Activated T-cell treated with anti-CD3 and anti-CD28 coated beads, Interleukin-2, amount 50 U/mL, for 24 hours (primary cell): ENCODE data around the gene KLHDC8A.
"Not testable (repeated sequence)": the region's sequence is repeated elsewhere in the genome, so short reads cannot be mapped to it uniquely, and the experiment has no call there.

Source experiments
- DNase-seq: peaks from one replicate; pipeline ENCODE4 v3.0.0-alpha.2; 2020
- H3K27ac Mint-ChIP-seq: 2 replicates; pipeline ENCODE4 v1.8.0; 2020; ENCODE audit warnings: mild to moderate bottlenecking, mixed read lengths
- H3K27me3 Mint-ChIP-seq: 2 replicates; pipeline ENCODE4 v1.8.0; 2020; ENCODE audit warnings: mixed read lengths
- H3K36me3 Mint-ChIP-seq: 2 replicates; pipeline ENCODE4 v1.8.0; 2020; ENCODE audit warnings: low read depth, mixed read lengths
- H3K4me1 Mint-ChIP-seq: 2 replicates; pipeline ENCODE4 v1.8.0; 2020; ENCODE audit warnings: low read depth, mixed read lengths
- H3K4me3 Mint-ChIP-seq: 2 replicates; pipeline ENCODE4 v1.8.0; 2020; ENCODE audit warnings: mild to moderate bottlenecking, moderate library complexity, mixed read lengths
- H3K9me3 Mint-ChIP-seq: 2 replicates; pipeline ENCODE4 v1.8.0; 2020; ENCODE audit warnings: mixed read lengths

Gene KLHDC8A

GRCh38 chr1:205356440-205357139 is at the start of gene KLHDC8A:
Gene KLHDC8A, minus strand, starts transcription at chr1:205356922. Its CDS starts 13,318 bp downstream, at chr1:205343604.
- Mint-ChIP-seq H3K27ac (no peak within 1 kb of the TSS), H3K4me1 (no peaks in the 10 kb centered on the region), H3K4me3 (no peak within 1 kb of the TSS), H3K36me3 (no peaks in the 10 kb centered on the region), H3K27me3 (peaks cover 12% of the 10 kb centered on the region), H3K9me3 (no peaks in the 10 kb centered on the region)
- no peak for DNase-seq

- DNase-seq, H3K27me3 Mint-ChIP-seq, H3K27ac Mint-ChIP-seq, H3K36me3 Mint-ChIP-seq, H3K4me3 Mint-ChIP-seq, H3K9me3 Mint-ChIP-seq: not testable (repeated sequence)
- peaks cover 11% of the 10 kb centered on the region for H3K4me1 Mint-ChIP-seq
Measured at GRCh38 chr1:205406252-205406651, 49.5 kb upstream of the KLHDC8A start.

GRCh38 chr1:205404484-205404883 is 47.8 kb upstream of the KLHDC8A start:
- H3K4me3 Mint-ChIP-seq, DNase-seq, H3K27ac Mint-ChIP-seq, H3K36me3 Mint-ChIP-seq, H3K9me3 Mint-ChIP-seq, H3K27me3 Mint-ChIP-seq: not testable (repeated sequence)
- H3K4me1 Mint-ChIP-seq: peaks cover 11% of the 10 kb centered on the region

GRCh38 chr1:205398586-205398985 is 41.9 kb upstream of the KLHDC8A start:
- Mint-ChIP-seq H3K4me3 (no peak overlapping the region), H3K27ac (no peak overlapping the region), H3K27me3 (peaks cover 4% of the 10 kb centered on the region), H3K9me3 (no peaks in the 10 kb centered on the region), H3K4me1 (peaks cover 6% of the 10 kb centered on the region), H3K36me3 (no peaks in the 10 kb centered on the region)
- no peak for DNase-seq

GRCh38 chr1:205396967-205397616 is 40.4 kb upstream of the KLHDC8A start:
- no peak overlapping the region for H3K27ac Mint-ChIP-seq
- H3K9me3 Mint-ChIP-seq: no peaks in the 10 kb centered on the region
- no peaks in the 10 kb centered on the region for H3K36me3 Mint-ChIP-seq
- H3K4me3 Mint-ChIP-seq: no peak overlapping the region
- peaks cover 6% of the 10 kb centered on the region for H3K4me1 Mint-ChIP-seq
- no peak for DNase-seq
- H3K27me3 Mint-ChIP-seq: peaks cover 10% of the 10 kb centered on the region

GRCh38 chr1:205395616-205396015 is 38.9 kb upstream of the KLHDC8A start:
- H3K36me3 Mint-ChIP-seq: no peaks in the 10 kb centered on the region
- no peaks in the 10 kb centered on the region for H3K9me3 Mint-ChIP-seq
- no peak overlapping the region for H3K4me3 Mint-ChIP-seq
- H3K4me1 Mint-ChIP-seq: peaks cover 6% of the 10 kb centered on the region
- H3K27me3 Mint-ChIP-seq: peaks cover 12% of the 10 kb centered on the region
- DNase-seq: no peak
- H3K27ac Mint-ChIP-seq: no peak overlapping the region

- no peak for DNase-seq
- Mint-ChIP-seq H3K27me3 (peaks cover 27% of the 10 kb centered on the region), H3K4me1 (peaks cover 6% of the 10 kb centered on the region), H3K9me3 (no peaks in the 10 kb centered on the region), H3K4me3 (no peak overlapping the region), H3K27ac (no peak overlapping the region), H3K36me3 (no peaks in the 10 kb centered on the region)
Measured at GRCh38 chr1:205392650-205393049, 35.9 kb upstream of the KLHDC8A start.

GRCh38 chr1:205391386-205391785 is 34.7 kb upstream of the KLHDC8A start:
- peaks cover 27% of the 10 kb centered on the region for H3K27me3 Mint-ChIP-seq

GRCh38 chr1:205387845-205388244 is 31.1 kb upstream of the KLHDC8A start:
- Mint-ChIP-seq H3K27ac (no peak overlapping the region), H3K36me3 (no peaks in the 10 kb centered on the region), H3K4me3 (no peak overlapping the region), H3K9me3 (no peaks in the 10 kb centered on the region), H3K4me1 (no peaks in the 10 kb centered on the region), H3K27me3 (peaks cover 24% of the 10 kb centered on the region)
- no peak for DNase-seq

More at GRCh38 chr1:205391386-205391785, 34.7 kb upstream of the KLHDC8A start:
- no peak overlapping the region for H3K4me3 Mint-ChIP-seq
- no peak for DNase-seq
- no peak overlapping the region for H3K27ac Mint-ChIP-seq
- no peaks in the 10 kb centered on the region for H3K36me3 Mint-ChIP-seq
- H3K4me1 Mint-ChIP-seq: no peaks in the 10 kb centered on the region
- H3K9me3 Mint-ChIP-seq: no peaks in the 10 kb centered on the region

GRCh38 chr1:205382990-205383389 is 26.3 kb upstream of the KLHDC8A start:
- H3K4me1 Mint-ChIP-seq, H3K9me3 Mint-ChIP-seq, H3K27ac Mint-ChIP-seq, H3K36me3 Mint-ChIP-seq, DNase-seq, H3K27me3 Mint-ChIP-seq, H3K4me3 Mint-ChIP-seq: not testable (repeated sequence)

GRCh38 chr1:205382561-205382960 is 25.8 kb upstream of the KLHDC8A start:
- DNase-seq: no peak
- Mint-ChIP-seq H3K36me3 (no peaks in the 10 kb centered on the region), H3K9me3 (no peaks in the 10 kb centered on the region)

GRCh38 chr1:205381305-205381704 is 24.6 kb upstream of the KLHDC8A start:
- no peaks in the 10 kb centered on the region for H3K4me1 Mint-ChIP-seq
- H3K36me3 Mint-ChIP-seq: no peaks in the 10 kb centered on the region
- no peak for DNase-seq
- no peak overlapping the region for H3K4me3 Mint-ChIP-seq
- peaks cover 15% of the 10 kb centered on the region for H3K27me3 Mint-ChIP-seq
- no peaks in the 10 kb centered on the region for H3K9me3 Mint-ChIP-seq
- no peak overlapping the region for H3K27ac Mint-ChIP-seq

More at GRCh38 chr1:205382561-205382960, 25.8 kb upstream of the KLHDC8A start:
- peaks cover 8% of the 10 kb centered on the region for H3K27me3 Mint-ChIP-seq
- no peaks in the 10 kb centered on the region for H3K4me1 Mint-ChIP-seq
- H3K4me3 Mint-ChIP-seq: no peak overlapping the region
- H3K27ac Mint-ChIP-seq: no peak overlapping the region

GRCh38 chr1:205380882-205381281 is 24.2 kb upstream of the KLHDC8A start:
- H3K36me3 Mint-ChIP-seq: no peaks in the 10 kb centered on the region
- no peaks in the 10 kb centered on the region for H3K9me3 Mint-ChIP-seq
- no peak for DNase-seq
- H3K4me1 Mint-ChIP-seq: no peaks in the 10 kb centered on the region
- no peak overlapping the region for H3K27ac Mint-ChIP-seq
- H3K27me3 Mint-ChIP-seq: peaks cover 19% of the 10 kb centered on the region
- H3K4me3 Mint-ChIP-seq: no peak overlapping the region

- no peaks in the 10 kb centered on the region for H3K36me3 Mint-ChIP-seq
- no peak overlapping the region for H3K27ac Mint-ChIP-seq
- peaks cover 19% of the 10 kb centered on the region for H3K27me3 Mint-ChIP-seq
- no peaks in the 10 kb centered on the region for H3K9me3 Mint-ChIP-seq
- peaks cover 8% of the 10 kb centered on the region for H3K4me1 Mint-ChIP-seq
- H3K4me3 Mint-ChIP-seq: no peak overlapping the region
- no peak for DNase-seq
Measured at GRCh38 chr1:205379056-205379455, 22.3 kb upstream of the KLHDC8A start.

GRCh38 chr1:205377355-205377754 is 20.6 kb upstream of the KLHDC8A start:
- H3K9me3 Mint-ChIP-seq: no peaks in the 10 kb centered on the region
- H3K4me3 Mint-ChIP-seq: no peak overlapping the region
- H3K36me3 Mint-ChIP-seq: no peaks in the 10 kb centered on the region
- H3K27me3 Mint-ChIP-seq: peaks cover 19% of the 10 kb centered on the region
- peaks cover 15% of the 10 kb centered on the region for H3K4me1 Mint-ChIP-seq
- no peak for DNase-seq
- H3K27ac Mint-ChIP-seq: no peak overlapping the region
